ENCODE results near the gene MICOS13.

MICOS13 gene

GRCh38 chr19:5628461-5628860, 51.9 kb downstream of the MICOS13 start:
- DNase-seq (ENCODE audit: low read depth): no peak

Data from activated T-helper 1 cell treated with Interleukin-2 at 50 U/mL for 16 hours (primary cell).